ENCODE results near the gene LCE2B. TPM values are rescaled to one million over a fixed set of nuclear protein-coding genes. Genes with fewer than 3 reads are reported as not detected.
"Not testable (repeated sequence)": the region's sequence is repeated elsewhere in the genome, so short reads cannot be mapped to it uniquely, and the experiment has no call there.

Gene LCE2B
- total RNA-seq, 4 donors from 2014 or later, result not detected

- Histone ChIP-seq H3K27ac (no peak overlapping the region), H3K9me3 (no peaks in the 10 kb centered on the region), H3K27me3 (no peaks in the 10 kb centered on the region), H3K36me3 (no peaks in the 10 kb centered on the region), H3K4me3 (no peak overlapping the region), H3K4me1 (no peaks in the 10 kb centered on the region)
- 88 to 100% methylated on average over 1 to 4 of the region's 5 CpGs for WGBS, 2 donors (ENCODE audit: low coverage in 1 of 2)
- ATAC-seq, result no peak
- TF ChIP-seq EP300 (IDR thresholded peaks at IDR 0.05) (no peak), POLR2AphosphoS5 (IDR thresholded peaks at IDR 0.05) (no peak), POLR2A (IDR thresholded peaks at IDR 0.05) (no peak), CTCF (IDR thresholded peaks at IDR 0.05) (no peak)
Observed at GRCh38 chr1:152667648-152668047, 18.3 kb upstream of the LCE2B start.

- WGBS, 2 donors (ENCODE audit: low coverage in 1 of 2), result 50 to 68% methylated on average over 2 of the region's 2 CpGs
- no peaks in the 10 kb centered on the region for H3K36me3 ChIP-seq
- no peaks in the 10 kb centered on the region for H3K4me1 ChIP-seq
- H3K4me3 ChIP-seq, result no peak overlapping the region
- H3K27me3 ChIP-seq, result no peaks in the 10 kb centered on the region
- no peaks in the 10 kb centered on the region for H3K9me3 ChIP-seq
- TF ChIP-seq CTCF (IDR thresholded peaks at IDR 0.05) (no peak), POLR2AphosphoS5 (IDR thresholded peaks at IDR 0.05) (no peak), POLR2A (IDR thresholded peaks at IDR 0.05) (no peak), EP300 (IDR thresholded peaks at IDR 0.05) (no peak)
- ATAC-seq, result no peak
- H3K27ac ChIP-seq, result no peak overlapping the region
Observed at GRCh38 chr1:152673016-152673415, 12.9 kb upstream of the LCE2B start.

- not testable (repeated sequence) for H3K27ac ChIP-seq, H3K36me3 ChIP-seq, H3K27me3 ChIP-seq, H3K4me1 ChIP-seq, H3K9me3 ChIP-seq, H3K4me3 ChIP-seq, ATAC-seq
- no CpG with 5 or more reads among the region's 3 CpGs for WGBS, 2 donors (ENCODE audit: low coverage in 1 of 2)
Observed at GRCh38 chr1:152674983-152675382, 10.9 kb upstream of the LCE2B start, which contains the start of gene LCE2C. Gene LCE2C, plus strand, starts transcription at chr1:152675279. Its CDS starts 737 bp downstream, at chr1:152676016.

GRCh38 chr1:152679459-152679858 lies 6.5 kb upstream of the LCE2B start:
- Histone ChIP-seq H3K27ac (no peak overlapping the region), H3K4me3 (no peak overlapping the region), H3K36me3 (no peaks in the 10 kb centered on the region), H3K27me3 (no peaks in the 10 kb centered on the region), H3K4me1 (no peaks in the 10 kb centered on the region), H3K9me3 (no peaks in the 10 kb centered on the region)
- ATAC-seq, result no peak
- TF ChIP-seq CTCF (IDR thresholded peaks at IDR 0.05), result no peak
- TF ChIP-seq POLR2AphosphoS5 (IDR thresholded peaks at IDR 0.05), result no peak
- no peak for TF ChIP-seq POLR2A (IDR thresholded peaks at IDR 0.05)
- TF ChIP-seq EP300 (IDR thresholded peaks at IDR 0.05), result no peak
- 70% methylated on average over 2 of the region's 6 CpGs; no CpG with 5 or more reads in 1 of the 2 donors for WGBS, 2 donors (ENCODE audit: low coverage in 1 of 2)

GRCh38 chr1:152681616-152682015 lies 4.3 kb upstream of the LCE2B start:
- H3K9me3 ChIP-seq, result no peaks in the 10 kb centered on the region
- no peak overlapping the region for H3K4me3 ChIP-seq
- no peaks in the 10 kb centered on the region for H3K4me1 ChIP-seq
- WGBS, 2 donors (ENCODE audit: low coverage in 1 of 2), result 44 to 59% methylated on average over 2 of the region's 2 CpGs
- TF ChIP-seq POLR2A (IDR thresholded peaks at IDR 0.05) (no peak), POLR2AphosphoS5 (IDR thresholded peaks at IDR 0.05) (no peak), CTCF (IDR thresholded peaks at IDR 0.05) (no peak)
- no peaks in the 10 kb centered on the region for H3K27me3 ChIP-seq
- H3K27ac ChIP-seq, result no peak overlapping the region
- H3K36me3 ChIP-seq, result no peaks in the 10 kb centered on the region
- no peak for ATAC-seq

GRCh38 chr1:152683846-152684245 lies 2.1 kb upstream of the LCE2B start:
- no peaks in the 10 kb centered on the region for H3K9me3 ChIP-seq
- H3K4me1 ChIP-seq, result no peaks in the 10 kb centered on the region
- no peak overlapping the region for H3K27ac ChIP-seq
- H3K4me3 ChIP-seq, result no peak overlapping the region
- no peaks in the 10 kb centered on the region for H3K36me3 ChIP-seq
- TF ChIP-seq CTCF (IDR thresholded peaks at IDR 0.05) (no peak), EP300 (IDR thresholded peaks at IDR 0.05) (no peak), POLR2A (IDR thresholded peaks at IDR 0.05) (no peak), POLR2AphosphoS5 (IDR thresholded peaks at IDR 0.05) (no peak)
- ATAC-seq, result no peak
- no peaks in the 10 kb centered on the region for H3K27me3 ChIP-seq
